HEK293 (cell line): ENCODE measurements around the gene ZIC5.

ENCODE experiments used
- OVOL3 ChIP-seq: fragments of 450-650 bp; formaldehyde crosslinking; IDR thresholded peaks from 2 replicates; pipeline ENCODE4 v1.5.1; 2016; ENCODE audit warnings: missing biosample characterization, missing genetic modification characterization
- PRDM6 ChIP-seq: fragments of 450-650 bp; formaldehyde crosslinking; IDR thresholded peaks from 2 replicates; pipeline ENCODE4 v1.5.1; 2017; ENCODE audit warnings: missing biosample characterization, missing genetic modification characterization
- SCRT2 ChIP-seq: fragments of 450-650 bp; formaldehyde crosslinking; IDR thresholded peaks from 2 replicates; pipeline ENCODE4 v1.5.1; 2016; ENCODE audit warnings: missing biosample characterization, missing genetic modification characterization
- SETDB1 ChIP-seq: IDR thresholded peaks from one replicate; pipeline ENCODE4 v1.6.1; 2017; ENCODE audit warnings: mild to moderate bottlenecking, low read length, moderate library complexity, mixed read lengths; ENCODE audit not compliant: insufficient read length
- SP3 ChIP-seq: fragments of 450-650 bp; formaldehyde crosslinking; IDR thresholded peaks from 2 replicates; pipeline ENCODE4 v1.5.1; 2016; ENCODE audit warnings: missing biosample characterization, missing genetic modification characterization
- SP7 ChIP-seq: fragments of 450-650 bp; formaldehyde crosslinking; IDR thresholded peaks from 2 replicates; pipeline ENCODE4 v1.5.1; 2016; ENCODE audit warnings: missing biosample characterization, missing genetic modification characterization
- TSHZ1 ChIP-seq: fragments of 450-650 bp; formaldehyde crosslinking; IDR thresholded peaks from 2 replicates; pipeline ENCODE4 v1.5.1; 2016; ENCODE audit warnings: missing biosample characterization, missing genetic modification characterization, borderline replicate concordance
- ZBTB20 ChIP-seq: fragments of 450-650 bp; formaldehyde crosslinking; IDR thresholded peaks from 2 replicates; pipeline ENCODE4 v1.5.1; 2016; ENCODE audit warnings: missing biosample characterization, missing genetic modification characterization
- ZBTB26 ChIP-seq: fragments of 450-650 bp; formaldehyde crosslinking; optimal IDR thresholded peaks from 2 replicates; pipeline ENCODE3; 2016; ENCODE audit warnings: missing biosample characterization, mild to moderate bottlenecking, missing genetic modification characterization
- ZBTB8A ChIP-seq: fragments of 450-650 bp; formaldehyde crosslinking; IDR thresholded peaks from 2 replicates; pipeline ENCODE4 v1.5.1; 2016; ENCODE audit warnings: missing biosample characterization, missing genetic modification characterization
- ZFP3 ChIP-seq: fragments of 450-650 bp; formaldehyde crosslinking; IDR thresholded peaks from 2 replicates; pipeline ENCODE4 v1.5.1; 2016; ENCODE audit warnings: low read depth, missing biosample characterization, missing genetic modification characterization
- ZNF248 ChIP-seq: fragments of 450-650 bp; formaldehyde crosslinking; IDR thresholded peaks from 2 replicates; pipeline ENCODE4 v1.5.1; 2017; ENCODE audit warnings: missing biosample characterization, missing genetic modification characterization
- ZNF280C ChIP-seq: fragments of 450-650 bp; formaldehyde crosslinking; IDR thresholded peaks from 2 replicates; pipeline ENCODE4 v1.5.1; 2016; ENCODE audit warnings: missing biosample characterization, missing genetic modification characterization
- ZNF335 ChIP-seq: fragments of 450-650 bp; formaldehyde crosslinking; conservative IDR thresholded peaks from 2 replicates; pipeline ENCODE4 v1.5.1; 2016; ENCODE audit warnings: missing biosample characterization, missing genetic modification characterization
- ZNF398 ChIP-seq: fragments of 450-650 bp; formaldehyde crosslinking; IDR thresholded peaks from 2 replicates; pipeline ENCODE4 v1.5.1; 2017; ENCODE audit warnings: missing biosample characterization, missing genetic modification characterization
- ZNF433 ChIP-seq: fragments of 450-650 bp; formaldehyde crosslinking; IDR thresholded peaks from 2 replicates; pipeline ENCODE4 v1.5.1; 2016; ENCODE audit warnings: missing biosample characterization, missing genetic modification characterization, low read depth
- ZNF518A ChIP-seq: fragments of 450-650 bp; formaldehyde crosslinking; conservative IDR thresholded peaks from 2 replicates; pipeline ENCODE4 v1.5.1; 2016; ENCODE audit warnings: low read depth, missing biosample characterization, missing genetic modification characterization
- ZNF521 ChIP-seq: fragments of 450-650 bp; formaldehyde crosslinking; IDR thresholded peaks from 2 replicates; pipeline ENCODE4 v1.5.1; 2017; ENCODE audit warnings: missing biosample characterization, mild to moderate bottlenecking, missing genetic modification characterization
- ZNF530 ChIP-seq: fragments of 450-650 bp; formaldehyde crosslinking; IDR thresholded peaks from 2 replicates; pipeline ENCODE4 v1.5.1; 2016; ENCODE audit warnings: low read depth, missing biosample characterization, missing genetic modification characterization
- ZNF610 ChIP-seq: fragments of 450-650 bp; formaldehyde crosslinking; IDR thresholded peaks from 2 replicates; pipeline ENCODE4 v1.5.1; 2016; ENCODE audit warnings: missing biosample characterization, missing genetic modification characterization, borderline replicate concordance
- ZNF658 ChIP-seq: fragments of 450-650 bp; formaldehyde crosslinking; IDR thresholded peaks from 2 replicates; pipeline ENCODE4; 2016; ENCODE audit warnings: missing biosample characterization, missing genetic modification characterization
- ZNF791 ChIP-seq: fragments of 450-650 bp; formaldehyde crosslinking; IDR thresholded peaks from 2 replicates; pipeline ENCODE4 v1.5.1; 2016; ENCODE audit warnings: missing biosample characterization, missing genetic modification characterization
- ZSCAN23 ChIP-seq: fragments of 450-650 bp; formaldehyde crosslinking; IDR thresholded peaks from 2 replicates; pipeline ENCODE4 v1.5.1; 2016; ENCODE audit warnings: missing biosample characterization, missing genetic modification characterization

ZIC5 gene

GRCh38 chr13:99970651-99971575 lies 654 bp downstream of the ZIC5 start (continued):
- no peak for TF ChIP-seq PRDM6
- no peak for TF ChIP-seq ZNF610 (tag by site-specific recombination)
- TF ChIP-seq SP7 (tag by site-specific recombination), result no peak
- no peak for TF ChIP-seq ZFP3 (tag by site-specific recombination)
- TF ChIP-seq ZBTB20 (tag by site-specific recombination), result peak; percentile 21; the same call in 1 of the 2 replicates
- peak; percentile 23; the same call in 1 of the 2 replicates for TF ChIP-seq SP3 (tag by site-specific recombination)
- TF ChIP-seq ZNF433, result no peak
- no peak for TF ChIP-seq ZNF518A (tag by site-specific recombination)
- TF ChIP-seq OVOL3 (tag by site-specific recombination), result no peak
- TF ChIP-seq ZNF335 (tag by site-specific recombination), result no peak
- TF ChIP-seq TSHZ1 (tag by site-specific recombination), result no peak
- TF ChIP-seq ZNF791 (tag by site-specific recombination), result no peak
- TF ChIP-seq ZNF280C (tag by site-specific recombination), result no peak
- no peak for TF ChIP-seq ZNF521 (tag by site-specific recombination)
- no peak for TF ChIP-seq SETDB1
- no peak for TF ChIP-seq SCRT2 (tag by site-specific recombination)
- TF ChIP-seq ZBTB8A, result peak; percentile 72
- TF ChIP-seq ZBTB26 (tag by site-specific recombination), result peak; percentile 68
- no peak for TF ChIP-seq ZNF530 (tag by site-specific recombination)
- no peak for TF ChIP-seq ZNF248
- peak; percentile 39; the same call in 1 of the 2 replicates for TF ChIP-seq ZNF398 (tag by site-specific recombination)
- no peak for TF ChIP-seq ZSCAN23 (tag by site-specific recombination)
- TF ChIP-seq ZNF658 (tag by site-specific recombination), result no peak
